Activated T-helper 1 cell treated with anti-CD3 and anti-CD28 coated beads, Interleukin-2, amount 50 U/mL, for 16 hours (primary cell): ENCODE measurements around the gene KLF7.
"Not testable (repeated sequence)": the region's sequence is repeated elsewhere in the genome, so short reads cannot be mapped to it uniquely, and the experiment has no call there.

ENCODE experiments used
- DNase-seq, 2 donors: peaks; one replicate each; pipeline ENCODE4 v3.0.0-alpha.2; 2020; ENCODE audit warnings: low read depth in 1 of 2, low spot score in 1 of 2

KLF7 gene

GRCh38 chr2:207067473-207067872 is 98.3 kb downstream of the KLF7 start:
- DNase-seq = no peak

DNA sequence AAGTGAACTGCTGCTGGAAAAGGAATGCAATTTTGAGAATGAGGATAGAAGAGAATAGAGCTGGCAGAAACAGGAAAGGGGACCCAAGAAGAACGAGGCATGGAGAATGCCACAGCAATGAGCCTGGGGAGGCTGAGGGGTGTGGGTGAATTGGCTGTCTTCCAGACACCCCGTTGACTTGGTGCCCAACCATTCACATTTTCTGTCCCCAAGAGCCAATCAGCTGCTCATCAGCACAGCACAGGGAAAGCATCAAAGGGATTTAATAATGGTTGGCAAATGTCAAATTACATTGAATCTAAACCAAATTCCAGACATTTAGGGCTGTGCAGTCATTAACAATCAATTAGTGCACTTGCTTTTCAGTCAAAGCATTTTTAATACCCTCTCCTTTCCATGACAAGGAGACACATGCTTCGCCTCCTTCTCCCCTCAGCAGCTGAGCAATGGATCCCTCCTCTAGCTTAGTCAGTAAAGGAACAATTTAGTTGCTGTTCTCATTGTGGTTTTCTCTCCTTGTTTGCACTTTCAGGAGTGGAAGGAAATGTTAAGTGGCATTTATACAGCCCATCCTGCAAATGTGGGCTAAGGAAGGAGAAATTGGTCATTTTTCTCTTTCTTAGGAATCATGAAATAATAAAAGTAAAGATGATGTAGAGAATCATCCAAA is 98.8 kb downstream of the KLF7 start:
- no peak for DNase-seq

DNA sequence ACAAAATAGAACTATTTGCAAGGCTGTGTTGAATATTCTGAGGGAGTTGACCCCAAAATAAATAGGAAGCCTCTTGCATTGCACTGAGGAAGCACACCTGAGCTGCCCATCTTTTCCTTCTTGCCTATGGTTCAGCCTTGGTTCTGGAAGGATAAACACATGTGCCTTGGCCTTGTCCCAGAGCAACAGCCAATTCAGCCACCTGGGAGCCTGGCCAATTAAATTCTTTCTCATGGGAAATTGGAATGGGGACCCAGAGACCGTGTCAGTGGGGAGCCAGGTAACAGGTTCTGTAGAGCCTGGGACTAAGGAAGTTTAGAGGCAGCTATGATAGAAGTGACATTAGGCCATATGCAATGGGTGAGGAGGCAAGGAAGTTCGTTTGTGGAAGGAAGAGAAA is 99.6 kb downstream of the KLF7 start:
- DNase-seq = no peak

GRCh38 chr2:207064128-207064690 is 101.5 kb downstream of the KLF7 start:
- DNase-seq = no peak

GRCh38 chr2:207061181-207061580 is 104.6 kb downstream of the KLF7 start:
- DNase-seq = no peak

GRCh38 chr2:207055257-207055656 is 110.5 kb downstream of the KLF7 start:
- no peak for DNase-seq

- DNase-seq = no peak
Measured at GRCh38 chr2:207054521-207054920, 111.2 kb downstream of the KLF7 start.

- DNase-seq = no peak
Measured at GRCh38 chr2:207051385-207051965, 114.3 kb downstream of the KLF7 start.

GRCh38 chr2:207049122-207049521 is 116.6 kb downstream of the KLF7 start:
- no peak for DNase-seq

DNA sequence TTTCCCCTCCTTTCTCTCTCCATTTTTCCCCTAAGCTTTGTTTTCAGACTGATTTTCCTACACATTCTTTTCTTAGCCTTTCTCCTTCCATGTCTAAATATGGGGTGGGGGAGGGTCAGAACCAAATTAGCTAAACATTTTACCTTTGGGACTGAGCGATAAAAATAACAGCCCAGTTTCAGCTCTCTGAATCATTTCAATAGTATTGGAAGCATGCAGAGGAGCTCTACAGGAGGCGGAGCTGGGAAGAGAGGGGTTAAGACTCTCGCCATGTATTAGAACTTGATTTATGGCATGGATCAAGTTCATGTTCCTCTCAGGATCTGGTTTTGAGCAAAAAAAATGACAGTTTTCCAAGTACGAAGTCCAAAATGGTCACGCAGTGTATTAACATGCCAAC is 117.3 kb downstream of the KLF7 start:
- DNase-seq = no peak

GRCh38 chr2:207046724-207047123 is 119.0 kb downstream of the KLF7 start:
- no peak for DNase-seq

GRCh38 chr2:207045531-207045930 is 120.2 kb downstream of the KLF7 start:
- no peak for DNase-seq

DNA sequence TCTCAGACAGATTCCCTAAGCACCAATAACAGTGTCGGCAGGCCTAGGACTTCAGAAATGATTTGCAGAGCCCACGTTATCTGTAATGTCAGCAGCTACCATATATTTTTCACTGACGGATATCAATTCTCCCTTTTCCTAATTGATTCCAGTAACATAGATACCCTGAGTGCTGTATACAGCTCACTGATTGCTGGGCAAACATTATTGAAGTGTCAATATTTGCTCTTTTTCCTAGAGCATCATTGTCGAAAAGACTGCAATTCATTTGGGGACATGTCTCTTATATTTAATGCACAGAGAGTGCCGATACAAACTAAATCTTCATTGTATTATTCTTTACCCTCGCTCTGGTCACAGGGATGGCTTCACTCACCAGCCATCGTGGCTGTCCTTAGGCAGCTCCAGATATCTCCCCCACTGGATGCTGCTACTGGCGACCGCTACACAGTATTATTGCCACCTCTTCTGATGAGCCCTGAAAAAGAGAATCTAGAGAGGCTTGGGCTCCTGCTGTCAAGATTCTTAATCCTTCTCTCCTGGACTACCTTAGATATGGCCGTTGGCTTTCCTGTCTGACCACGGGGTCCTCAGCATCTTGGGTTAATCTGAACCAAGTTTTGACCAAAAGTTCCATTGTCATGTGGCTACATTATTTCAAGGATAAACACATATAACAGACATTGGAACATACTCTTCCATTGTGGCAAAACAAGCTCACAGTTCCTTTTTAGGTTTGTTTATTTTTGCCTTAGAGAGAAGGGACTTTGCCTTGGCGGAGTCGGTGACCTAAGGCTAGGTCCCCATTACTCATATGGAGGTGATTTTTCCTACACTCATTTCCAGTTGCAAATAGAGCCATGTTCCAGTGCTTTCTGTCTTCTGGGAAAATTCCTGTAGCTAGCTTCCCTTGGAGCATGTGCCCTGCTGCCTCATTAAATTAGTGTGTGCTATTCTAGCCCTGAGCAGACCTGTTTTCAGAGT is 121.1 kb downstream of the KLF7 start:
- DNase-seq = no peak

DNA sequence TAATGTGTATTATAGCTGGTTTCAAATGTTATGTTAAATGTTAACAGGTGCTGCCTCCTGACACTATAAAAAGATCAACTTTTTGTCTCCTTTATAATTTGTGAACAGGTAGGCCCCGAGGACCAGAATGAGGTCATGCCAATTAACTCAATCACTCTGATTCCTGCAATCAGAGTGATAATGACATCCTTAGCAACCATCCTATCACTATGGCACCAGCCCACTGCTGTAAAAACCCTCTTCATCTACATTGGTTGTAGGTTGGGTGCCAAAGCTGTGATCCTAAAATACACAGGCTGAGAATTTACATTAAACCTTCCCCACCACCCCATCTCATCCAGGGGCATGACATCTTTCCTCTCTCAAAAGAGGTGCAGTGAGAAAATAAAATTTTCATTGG is 122.9 kb downstream of the KLF7 start:
- DNase-seq = no peak

DNA sequence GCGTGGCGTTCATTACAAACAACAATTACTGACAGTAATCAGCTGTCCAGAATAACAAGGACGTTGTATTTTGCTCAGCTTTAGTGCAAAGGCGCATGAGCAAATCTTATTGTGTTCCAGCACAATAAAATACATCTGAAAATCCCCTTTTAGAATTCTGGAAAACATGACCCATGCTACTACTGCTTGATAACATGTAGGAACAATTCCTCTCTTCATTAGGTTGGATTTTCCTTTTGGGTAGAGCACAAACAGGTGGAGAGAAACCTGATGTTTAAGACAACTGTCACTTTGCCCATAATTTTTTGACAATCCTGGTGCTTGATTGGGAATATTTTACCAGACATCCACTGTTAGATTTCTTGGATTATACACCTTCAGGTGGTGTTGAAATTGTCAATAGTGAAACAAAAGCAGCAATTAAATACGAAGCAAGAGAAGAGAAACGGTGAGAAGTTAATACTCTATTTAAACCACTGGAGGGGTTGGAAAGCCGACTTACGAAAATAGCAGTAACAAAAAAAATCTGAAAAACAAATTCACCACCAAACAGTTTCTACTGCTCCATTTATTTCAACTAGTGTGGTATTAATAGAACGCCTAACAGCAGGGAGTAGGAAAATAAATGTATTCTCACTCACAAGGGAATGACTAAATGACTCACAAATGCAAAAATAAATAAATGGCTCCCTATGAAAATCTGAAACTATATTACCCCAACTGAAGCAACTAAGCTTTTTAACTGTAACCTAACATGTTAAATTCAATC is 123.8 kb downstream of the KLF7 start:
- no peak for DNase-seq

GRCh38 chr2:207041279-207041678 is 124.5 kb downstream of the KLF7 start:
- DNase-seq = no peak

DNA sequence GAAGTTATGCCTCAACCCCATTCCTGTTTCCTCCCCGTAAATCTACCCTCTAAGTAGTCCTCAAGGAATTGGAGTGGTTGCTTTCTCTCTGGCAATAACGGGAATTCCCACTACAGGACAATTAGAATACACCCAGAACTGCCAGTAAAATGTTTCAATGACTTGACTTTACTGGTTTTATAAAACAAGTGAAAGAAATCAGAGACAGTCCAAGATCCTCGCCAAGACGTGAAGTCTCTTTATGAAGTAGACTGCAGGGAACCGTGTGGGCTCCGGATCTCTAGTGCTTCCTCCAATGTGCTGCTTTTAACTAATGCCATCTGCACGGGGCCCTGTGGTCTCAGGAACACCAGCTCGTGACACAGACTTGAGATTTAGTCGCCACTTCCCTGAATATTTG is 125.1 kb downstream of the KLF7 start:
- DNase-seq = no peak

GRCh38 chr2:207039225-207039624 is 126.5 kb downstream of the KLF7 start:
- no peak for DNase-seq

GRCh38 chr2:207038299-207038698 is 127.4 kb downstream of the KLF7 start:
- DNase-seq = no peak

- no peak for DNase-seq
Measured at GRCh38 chr2:207037896-207038295, 127.9 kb downstream of the KLF7 start.

DNA sequence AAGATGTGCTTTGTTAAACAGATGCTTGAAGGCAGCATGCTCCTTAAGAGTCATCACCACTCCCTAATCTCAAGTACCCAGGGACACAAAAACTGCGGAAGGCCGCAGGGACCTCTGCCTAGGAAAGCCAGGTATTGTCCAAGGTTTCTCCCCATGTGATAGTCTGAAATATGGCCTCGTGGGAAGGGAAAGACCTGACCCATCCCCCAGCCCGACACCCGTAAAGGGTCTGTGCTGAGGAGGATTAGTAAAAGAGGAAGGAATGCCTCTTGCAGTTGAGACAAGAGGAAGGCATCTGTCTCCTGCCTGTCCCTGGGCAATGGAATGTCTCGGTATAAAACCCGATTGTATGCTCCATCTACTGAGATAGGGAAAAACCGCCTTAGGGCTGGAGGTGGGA is 128.7 kb downstream of the KLF7 start:
- DNase-seq = not testable (repeated sequence)
